ENCODE measurements around the gene RAD51B.
"Not testable (repeated sequence)": the region's sequence is repeated elsewhere in the genome, so short reads cannot be mapped to it uniquely, and the experiment has no call there.

The RAD51B gene

DNA sequence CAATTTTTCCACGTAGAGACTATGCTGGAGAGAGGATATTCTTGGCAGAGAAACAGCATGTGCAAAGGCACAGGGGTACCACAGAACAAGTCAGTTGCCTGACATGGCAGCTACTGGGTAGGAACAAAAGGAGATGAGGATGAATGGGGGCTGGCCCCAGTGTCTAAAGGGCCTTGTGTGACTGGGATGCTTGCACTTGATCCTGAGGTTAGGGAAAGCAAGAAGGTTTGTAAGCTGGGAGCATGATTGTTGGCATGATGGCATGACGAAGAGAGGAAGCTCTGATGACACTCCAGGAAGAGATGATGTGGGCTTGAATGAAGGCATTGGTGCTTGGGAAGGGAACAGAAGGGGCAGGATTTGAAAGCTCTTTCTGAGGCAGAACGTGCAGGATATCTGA, 834.2 kb downstream of the RAD51B start:
- no peak for DNase-seq

DNA sequence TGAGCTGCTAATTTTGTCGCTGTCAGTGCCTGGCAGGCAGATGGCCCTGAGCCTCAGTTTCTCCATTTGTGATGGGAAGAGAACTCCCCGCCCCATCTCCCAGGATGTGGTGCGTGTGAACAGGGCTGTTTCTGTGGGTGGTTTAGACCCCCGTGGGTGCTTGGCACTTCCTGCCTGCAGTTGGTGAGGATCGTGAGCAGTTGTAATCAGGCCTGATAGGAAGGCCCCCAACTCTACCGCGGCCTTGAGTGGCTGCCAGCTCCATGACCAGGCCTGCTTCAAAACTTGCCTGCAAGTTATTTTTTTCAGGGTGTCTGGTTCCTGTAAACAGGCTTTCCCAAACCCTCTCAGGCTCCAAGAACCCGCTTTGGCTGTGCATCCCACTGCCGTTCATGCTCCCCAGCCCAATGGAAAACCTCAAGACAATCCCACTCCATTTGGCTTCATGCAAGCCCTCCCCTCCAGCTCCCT, 834.9 kb downstream of the RAD51B start:
- no peak for DNase-seq

DNA sequence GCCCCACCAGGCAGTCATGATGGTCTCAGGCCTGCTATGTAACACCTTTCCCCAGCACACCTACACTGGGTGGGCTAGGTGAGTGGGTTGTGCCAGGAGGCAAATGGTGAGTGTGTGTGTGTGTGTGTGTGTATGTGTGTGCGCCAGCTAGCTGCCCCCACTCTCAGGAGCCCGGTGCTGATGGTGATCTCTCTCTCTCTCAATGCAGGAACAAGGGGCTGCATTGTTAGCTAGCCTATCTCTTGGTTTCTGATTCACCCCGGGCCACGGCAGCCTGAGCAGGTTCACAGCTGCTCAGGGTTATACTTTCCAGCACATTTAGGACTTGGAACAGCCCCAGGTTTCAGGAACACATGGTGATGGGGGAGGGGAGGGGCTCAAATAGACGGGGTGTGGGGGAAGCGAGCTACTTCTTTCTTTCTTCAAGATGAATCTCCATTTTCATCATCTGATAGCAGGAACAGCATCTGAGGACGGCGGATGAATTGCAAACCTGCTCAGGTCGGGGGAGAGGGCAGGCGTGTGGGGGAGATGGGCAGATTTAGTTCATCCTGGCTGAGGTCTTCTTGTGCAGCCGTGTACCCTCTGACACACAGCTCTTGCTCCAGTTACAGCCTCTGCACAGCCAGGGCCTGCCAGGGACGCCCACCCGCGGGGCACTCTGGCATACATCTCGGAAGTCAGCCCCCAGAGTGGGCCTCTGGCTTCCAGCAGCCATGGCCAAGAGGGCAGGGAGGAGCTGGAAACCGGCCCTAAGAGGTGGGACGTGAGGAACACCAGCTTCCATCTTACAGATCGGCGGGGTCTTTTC, 835.6 kb downstream of the RAD51B start:
- no peak for DNase-seq

DNA sequence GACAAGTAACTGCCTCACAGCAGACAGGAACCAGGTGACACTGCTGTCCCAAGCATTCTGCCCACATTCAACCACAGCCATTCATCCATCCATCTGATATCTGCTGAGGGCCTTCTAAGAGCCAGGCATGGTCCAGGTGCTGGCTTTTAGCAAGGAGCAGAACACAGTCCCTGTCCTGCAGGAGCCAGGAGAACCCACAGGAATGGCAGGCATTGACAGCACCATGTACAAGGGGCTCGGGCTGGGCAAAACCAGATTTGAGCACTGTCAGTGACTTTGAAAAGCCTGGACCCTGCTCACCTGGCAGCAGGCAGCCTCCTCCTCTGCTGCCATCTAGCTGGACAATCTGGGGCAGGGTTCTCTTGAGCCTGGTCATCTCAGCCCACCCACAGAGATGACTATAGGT, 836.3 kb downstream of the RAD51B start:
- DNase-seq = no peak

GRCh38 chr14:68656452-68656851, 836.9 kb downstream of the RAD51B start:
- no peak for DNase-seq

GRCh38 chr14:68657300-68658028, 837.9 kb downstream of the RAD51B start:
- no peak for DNase-seq

DNA sequence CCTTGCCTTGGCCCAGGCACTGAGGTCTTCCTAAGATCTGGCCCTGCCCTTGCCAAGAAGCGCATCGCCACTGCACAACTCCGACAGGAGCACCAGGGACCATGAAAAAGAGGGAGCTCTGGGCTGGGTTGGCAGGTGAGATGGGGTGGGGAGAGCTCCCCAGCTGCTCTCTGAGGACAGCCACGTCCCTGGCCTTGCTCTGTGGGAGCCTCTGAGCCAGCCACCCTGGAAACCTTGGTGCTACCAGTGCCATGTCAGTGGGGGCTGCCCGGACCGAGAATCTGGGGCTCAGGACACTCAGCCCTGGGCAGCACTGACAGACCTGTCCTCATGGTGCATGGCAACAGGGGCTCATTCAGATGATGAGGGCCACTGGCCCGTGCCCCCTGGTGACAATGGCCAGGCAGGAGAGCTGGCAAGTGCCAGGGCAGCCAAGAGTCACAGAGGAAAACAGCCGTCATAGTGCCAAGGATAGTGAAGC, 838.5 kb downstream of the RAD51B start:
- DNase-seq = no peak

- DNase-seq = no peak
Observed at GRCh38 chr14:68658943-68659931, 839.7 kb downstream of the RAD51B start.

- no peak for DNase-seq
Observed at GRCh38 chr14:68660495-68660894, 840.9 kb downstream of the RAD51B start.

- no peak for DNase-seq
Observed at GRCh38 chr14:68661226-68662225, 841.9 kb downstream of the RAD51B start.

DNA sequence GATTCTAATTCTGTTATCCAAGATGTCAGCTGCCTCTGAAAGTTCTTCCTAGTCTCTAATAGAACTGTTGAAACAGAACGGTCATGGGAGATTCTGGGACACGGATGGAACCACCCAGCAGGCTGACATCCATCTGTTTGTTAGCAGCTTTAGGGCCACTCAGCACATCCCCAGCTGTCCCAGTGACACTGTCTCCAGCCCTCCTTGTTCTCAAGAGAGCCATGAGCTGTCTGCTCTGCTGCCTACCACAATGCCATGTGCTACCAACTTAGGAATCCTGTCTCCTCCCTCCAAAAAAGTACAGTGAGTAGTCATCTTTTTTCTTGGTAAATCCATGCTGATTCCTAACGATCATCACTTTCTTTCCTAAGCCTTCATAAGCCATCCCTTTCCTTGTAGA, 842.8 kb downstream of the RAD51B start:
- no peak for DNase-seq

DNA sequence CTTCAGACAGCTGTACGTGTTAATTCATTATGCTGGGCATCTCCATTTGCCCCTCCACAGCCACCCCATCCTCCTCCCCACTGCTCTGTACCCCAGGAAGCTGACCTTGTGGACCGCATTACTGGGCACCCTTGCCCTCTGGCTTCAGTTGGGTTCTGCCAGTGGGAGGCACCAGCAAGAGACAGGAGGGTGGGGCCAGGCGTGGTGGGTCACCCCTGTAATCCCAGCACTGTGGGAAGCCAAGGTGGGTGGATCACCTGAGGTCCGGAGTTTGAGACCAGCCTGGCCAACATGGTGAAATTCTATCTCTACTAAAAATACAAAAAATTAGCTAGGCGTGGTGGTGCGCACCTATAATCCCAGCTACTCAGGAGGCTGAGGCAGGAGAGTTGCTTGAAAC, 843.2 kb downstream of the RAD51B start:
- not testable (repeated sequence) for DNase-seq

GRCh38 chr14:68663385-68664076, 844.0 kb downstream of the RAD51B start:
- DNase-seq = no peak

DNA sequence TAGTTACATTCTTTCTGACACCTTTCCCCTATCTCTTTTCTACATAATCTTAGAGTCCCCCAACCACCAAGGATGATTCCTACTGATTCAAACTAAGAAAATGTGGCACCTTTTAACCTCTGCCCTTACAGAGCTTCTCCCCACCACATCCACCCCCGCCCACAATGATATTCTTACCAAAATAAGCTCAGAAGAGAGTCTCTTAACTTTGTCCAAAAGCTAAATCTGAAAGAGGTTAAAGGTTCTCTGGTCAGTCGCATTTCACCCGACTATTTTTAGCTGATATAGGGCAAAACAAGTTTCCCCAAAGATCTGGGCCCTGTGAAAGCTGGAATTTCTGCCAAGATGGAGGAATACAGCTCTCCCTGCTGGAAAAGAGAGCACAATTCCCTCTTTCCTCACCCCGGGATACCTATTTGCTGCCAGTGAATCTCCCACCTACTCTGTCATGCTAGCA, 844.7 kb downstream of the RAD51B start:
- no peak for DNase-seq

DNA sequence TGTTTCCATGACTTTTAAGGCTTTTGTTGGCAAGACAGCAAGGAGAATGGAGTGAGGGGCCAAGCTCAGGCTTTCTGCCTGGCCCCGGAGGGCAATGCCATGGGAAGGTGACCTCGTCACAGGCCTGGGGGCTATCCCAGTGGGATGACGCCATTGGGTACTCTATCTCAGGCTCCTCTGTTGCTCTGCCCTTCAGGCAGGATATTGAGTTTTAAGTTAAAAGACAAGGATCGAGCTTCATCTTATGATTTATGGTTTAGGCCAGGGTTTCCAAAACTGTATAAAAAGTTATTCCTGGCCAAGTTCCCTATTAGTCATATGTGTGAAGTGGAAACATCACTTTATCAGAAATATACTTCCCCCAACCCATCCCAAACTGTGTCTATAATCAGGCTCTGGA, 845.6 kb downstream of the RAD51B start:
- DNase-seq = no peak

GRCh38 chr14:68665792-68666204, 846.2 kb downstream of the RAD51B start:
- no peak for DNase-seq

DNA sequence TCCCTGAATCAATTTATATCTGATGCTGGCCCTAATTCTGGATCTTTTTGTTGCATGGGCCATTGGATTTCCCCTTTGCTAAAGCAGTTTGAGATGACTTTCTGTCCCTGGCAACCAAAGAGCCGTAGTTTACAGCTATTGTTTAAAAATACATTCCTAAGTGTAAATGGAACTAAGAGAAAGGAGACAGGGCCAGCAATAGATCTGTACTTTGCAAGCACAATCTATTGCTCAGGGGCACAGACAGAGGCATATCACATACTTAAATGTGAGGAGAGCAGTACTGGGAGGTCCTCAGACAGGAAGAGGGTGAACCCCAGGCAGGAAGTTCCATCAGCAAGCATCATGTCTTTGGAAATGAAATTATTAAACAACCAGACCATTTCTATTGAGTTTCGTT, 846.7 kb downstream of the RAD51B start:
- DNase-seq = no peak

GRCh38 chr14:68666899-68667298, 847.3 kb downstream of the RAD51B start:
- no peak for DNase-seq

- no peak for DNase-seq
Observed at GRCh38 chr14:68667313-68667791, 847.8 kb downstream of the RAD51B start.

- DNase-seq = no peak
Observed at GRCh38 chr14:68668028-68668427, 848.4 kb downstream of the RAD51B start.

- no peak for DNase-seq
Observed at GRCh38 chr14:68668531-68668930, 849.0 kb downstream of the RAD51B start.
